Measurements from ENCODE around the gene LILRA2.

GRCh38 chr19:54556194-54556593 lies 17.4 kb upstream of the LILRA2 start:
- TF ChIP-seq EZH2 (IDR thresholded peaks at IDR 0.05; ENCODE audit: insufficient read depth, poor library complexity, severe bottlenecking): no peak
- TF ChIP-seq EZH2phosphoT487 (IDR thresholded peaks at IDR 0.05; ENCODE audit: insufficient read depth, low read depth): no peak

All from GM23248 (cell line).